Stimulated activated CD4-positive, alpha-beta T cell treated with anti-CD3 and anti-CD28 coated beads, Interleukin-12 subunit alpha, Interleukin-12 subunit beta, amount 100 ng/mL, for 4 hours (primary cell): ENCODE data around the gene NAT16.
"Not testable (repeated sequence)": the region's sequence is repeated elsewhere in the genome, so short reads cannot be mapped to it uniquely, and the experiment has no call there.

Experiments
- DNase-seq: peaks from one replicate; pipeline ENCODE4 v3.0.0-alpha.2; 2020

The NAT16 gene

DNA sequence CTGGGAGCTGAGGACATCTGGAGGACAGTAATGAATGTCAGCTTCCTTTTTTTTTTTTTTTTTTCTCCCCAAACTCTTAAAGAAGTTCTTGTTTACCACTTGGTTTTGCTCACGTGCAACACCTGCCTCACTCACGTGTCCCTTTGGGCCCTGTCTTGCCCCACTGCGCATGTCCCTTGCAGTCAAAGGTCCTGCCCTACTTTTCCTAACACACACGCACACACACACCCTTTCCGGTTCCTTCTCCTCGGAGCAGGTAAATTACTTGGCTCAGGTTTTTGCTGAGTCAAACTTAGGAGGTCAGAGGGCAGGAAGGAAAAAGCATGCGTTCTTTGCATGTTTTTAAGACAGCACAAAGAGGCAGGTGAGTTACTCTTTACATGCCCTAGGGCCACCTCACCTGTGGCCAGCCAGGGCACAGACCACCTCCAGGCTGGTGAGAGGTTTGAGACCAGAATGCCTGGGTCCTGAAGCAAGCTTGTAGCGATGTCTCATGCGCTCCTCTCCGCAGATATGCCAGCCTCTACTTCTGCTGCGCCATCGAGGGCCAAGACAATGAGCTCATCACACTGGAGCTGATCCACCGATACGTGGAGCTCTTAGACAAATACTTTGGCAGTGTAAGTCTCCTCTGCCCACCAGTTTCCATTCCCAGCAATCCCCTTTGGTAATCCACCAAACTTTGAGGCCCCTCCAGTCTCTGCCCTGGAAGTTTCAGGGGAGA is 23.1 kb downstream of the NAT16 start:
- no peak for DNase-seq

DNA sequence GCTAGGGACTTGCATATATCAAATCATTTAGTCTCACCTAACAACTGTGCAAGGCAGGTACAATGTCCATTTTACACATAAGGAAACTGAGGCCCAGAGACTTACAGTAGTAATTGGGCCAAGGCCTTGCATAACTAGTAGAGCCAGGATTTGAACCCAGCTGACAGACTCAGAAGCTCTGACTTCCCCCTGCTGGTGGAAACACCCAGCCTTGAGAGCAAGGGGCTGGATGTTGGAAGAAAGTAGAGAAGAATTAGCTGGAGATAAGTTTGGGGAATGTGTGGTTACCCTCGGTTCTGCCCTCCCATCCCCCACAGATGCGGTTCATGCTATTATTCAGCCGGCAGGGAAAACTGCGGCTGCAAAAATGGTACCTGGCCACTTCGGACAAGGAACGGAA is 23.8 kb downstream of the NAT16 start:
- DNase-seq = no peak

DNA sequence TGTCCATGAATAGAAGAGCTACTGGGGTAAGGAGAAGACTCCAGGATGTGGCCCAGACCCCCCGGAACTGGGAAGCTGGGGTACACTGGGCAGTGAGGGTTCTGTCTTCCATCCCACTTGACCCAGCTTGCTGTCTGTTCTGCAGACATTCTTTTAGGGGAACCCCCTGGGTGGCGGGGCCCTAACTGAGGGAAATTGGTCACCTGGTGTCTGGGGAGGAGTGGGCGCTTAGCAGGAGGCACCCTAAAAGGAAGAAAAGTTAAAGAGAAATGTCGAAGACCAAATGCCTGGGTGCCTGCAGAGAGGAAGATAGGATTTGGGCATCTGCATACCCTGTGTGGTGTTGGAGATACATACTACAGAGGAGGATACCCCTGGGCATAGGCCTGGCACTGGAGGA is 24.8 kb downstream of the NAT16 start:
- no peak for DNase-seq

DNA sequence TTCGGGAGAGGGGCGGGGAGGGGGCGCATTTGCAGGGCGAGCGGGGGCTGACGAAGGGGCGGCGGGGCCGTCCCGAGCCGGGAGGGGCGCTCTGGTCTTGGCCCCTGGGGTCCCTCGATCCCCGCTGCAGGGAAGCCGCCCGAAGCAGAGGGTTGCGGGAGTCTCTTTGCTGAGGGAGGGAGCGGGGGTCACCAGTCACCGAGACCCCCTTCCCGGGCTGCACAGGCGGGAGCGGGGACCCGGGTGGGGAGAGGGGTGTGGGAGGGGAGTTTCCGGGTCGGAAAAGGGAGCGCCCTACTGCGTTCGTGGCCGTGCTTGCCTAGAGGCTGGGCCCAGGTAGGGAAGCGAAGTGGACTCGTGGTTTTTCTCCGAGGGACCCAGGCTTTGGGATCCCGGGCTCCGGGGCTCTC is 25.4 kb downstream of the NAT16 start:
- DNase-seq = no peak

DNA sequence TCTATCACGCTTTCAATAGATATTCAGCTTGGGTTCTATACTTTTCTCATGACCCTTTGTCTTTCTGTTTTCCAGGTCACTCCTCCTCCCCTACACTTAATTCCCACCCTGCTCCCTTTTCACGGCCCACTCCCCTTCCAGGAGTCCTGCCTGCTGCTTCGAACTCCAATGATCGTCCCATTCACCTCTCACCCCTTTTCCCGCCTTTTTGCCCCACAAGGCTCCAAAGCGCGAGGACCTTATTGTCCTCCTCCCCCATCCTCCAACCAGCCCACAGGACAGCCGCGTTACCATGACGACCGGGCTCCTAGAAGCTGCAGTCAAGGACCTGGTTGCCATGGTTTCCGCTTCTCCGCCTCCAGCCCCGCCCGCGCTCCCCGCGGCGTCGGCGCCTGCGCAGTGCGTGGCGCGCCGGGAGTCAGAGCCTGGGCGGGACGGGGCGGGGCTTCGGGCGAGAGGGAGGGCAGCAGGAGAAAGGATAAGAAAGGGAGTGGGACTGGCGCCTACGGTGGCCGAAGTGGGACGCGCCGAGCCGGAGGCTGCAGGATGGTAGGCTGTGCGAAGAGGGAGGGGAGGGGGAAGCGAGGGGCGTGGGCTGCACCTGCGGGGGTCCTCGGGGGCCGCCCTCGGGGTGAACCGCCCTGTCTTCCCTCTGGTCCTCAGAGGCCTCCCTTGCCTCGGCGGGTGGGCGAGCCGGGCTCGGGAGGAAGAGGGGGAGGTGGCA is 26.0 kb downstream of the NAT16 start, which contains the start of gene AP1S1:
Gene AP1S1 (plus strand): TSS at position 508 of the 724 bp plus-strand sequence. CDS start 39 bp downstream, at position 547.
- DNase-seq = peak; percentile 94

DNA sequence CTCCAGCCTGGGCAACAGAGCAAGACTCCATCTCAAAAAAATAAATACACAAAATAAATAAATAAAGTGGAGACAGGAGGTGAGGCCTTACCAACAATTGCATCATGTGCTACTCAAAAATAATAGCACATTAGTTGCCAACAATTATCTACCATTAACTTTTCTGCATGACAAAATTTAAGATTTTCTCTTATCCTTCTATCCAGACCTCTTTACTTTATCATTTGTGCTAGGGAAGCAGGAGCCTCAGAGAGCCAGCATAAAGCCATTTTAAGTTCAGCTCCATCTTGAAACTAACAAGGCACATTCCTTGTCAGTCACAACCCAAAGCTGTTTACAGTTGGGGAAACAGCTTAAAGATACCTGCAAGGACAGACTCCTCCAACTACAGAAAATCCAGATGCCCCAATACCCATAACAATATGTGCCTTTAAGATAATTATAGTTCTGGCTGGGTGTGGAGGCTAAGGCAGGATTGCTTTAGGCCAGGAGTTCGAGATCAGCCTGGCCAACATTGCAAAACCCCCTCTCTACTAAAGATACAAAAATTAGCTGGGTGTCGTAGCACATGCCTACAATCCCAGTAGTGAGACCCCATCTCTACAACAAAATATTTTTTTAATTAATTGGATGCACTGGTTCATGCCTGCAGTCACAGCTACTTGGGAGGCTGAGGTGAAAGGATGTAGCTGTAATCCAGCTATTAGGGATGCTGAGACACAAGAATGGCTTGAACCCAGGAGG is 28.0 kb downstream of the NAT16 start:
- no peak for DNase-seq

DNA sequence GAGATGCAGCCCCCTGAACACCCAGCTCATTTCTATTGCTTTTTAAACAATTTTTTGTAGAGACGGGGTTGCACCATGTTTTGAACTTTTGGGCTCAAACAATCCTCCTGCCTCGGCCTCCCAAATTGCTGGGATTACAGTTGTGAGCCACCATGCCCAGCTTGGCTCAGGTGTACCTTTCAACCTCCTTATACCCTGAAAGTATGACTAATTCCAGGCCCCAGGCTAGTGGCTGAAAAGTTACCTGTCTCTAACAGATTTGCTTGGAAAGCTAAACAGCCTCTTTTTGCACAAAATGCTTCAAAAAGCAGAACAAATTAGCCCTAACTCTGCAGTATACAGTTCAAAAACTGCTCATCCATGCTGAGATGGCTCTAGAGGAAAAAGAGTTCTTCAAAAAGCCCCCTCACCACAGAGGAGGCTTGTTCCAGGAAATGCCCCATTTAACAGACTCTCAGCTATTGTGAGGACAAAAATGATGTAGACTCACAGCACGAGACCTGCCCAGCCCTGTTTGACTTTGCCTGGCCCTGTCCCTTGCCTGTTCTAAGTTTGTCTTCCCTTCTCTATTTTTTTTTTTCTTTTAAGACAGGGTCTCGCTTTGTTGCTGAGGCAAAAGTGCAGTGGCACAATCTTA is 39.2 kb downstream of the NAT16 start:
- DNase-seq = no peak

DNA sequence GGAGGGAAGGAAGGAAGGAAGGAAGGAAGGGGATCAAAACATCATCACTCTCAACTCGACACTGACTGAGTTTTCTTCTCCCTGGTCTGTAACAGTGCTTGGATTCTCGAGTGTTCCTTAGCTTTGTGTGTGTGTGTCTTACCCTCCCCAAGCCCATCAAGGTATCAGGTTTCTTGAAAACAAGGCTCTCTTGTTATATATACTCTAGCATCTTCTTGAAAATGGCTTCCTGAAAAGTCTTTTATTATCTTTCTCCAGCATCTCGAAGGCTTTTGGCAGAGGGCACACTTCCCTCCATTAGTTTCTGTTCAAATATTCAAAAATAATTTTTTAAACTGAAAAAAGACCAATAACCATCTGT is 39.8 kb downstream of the NAT16 start:
- no peak for DNase-seq

DNA sequence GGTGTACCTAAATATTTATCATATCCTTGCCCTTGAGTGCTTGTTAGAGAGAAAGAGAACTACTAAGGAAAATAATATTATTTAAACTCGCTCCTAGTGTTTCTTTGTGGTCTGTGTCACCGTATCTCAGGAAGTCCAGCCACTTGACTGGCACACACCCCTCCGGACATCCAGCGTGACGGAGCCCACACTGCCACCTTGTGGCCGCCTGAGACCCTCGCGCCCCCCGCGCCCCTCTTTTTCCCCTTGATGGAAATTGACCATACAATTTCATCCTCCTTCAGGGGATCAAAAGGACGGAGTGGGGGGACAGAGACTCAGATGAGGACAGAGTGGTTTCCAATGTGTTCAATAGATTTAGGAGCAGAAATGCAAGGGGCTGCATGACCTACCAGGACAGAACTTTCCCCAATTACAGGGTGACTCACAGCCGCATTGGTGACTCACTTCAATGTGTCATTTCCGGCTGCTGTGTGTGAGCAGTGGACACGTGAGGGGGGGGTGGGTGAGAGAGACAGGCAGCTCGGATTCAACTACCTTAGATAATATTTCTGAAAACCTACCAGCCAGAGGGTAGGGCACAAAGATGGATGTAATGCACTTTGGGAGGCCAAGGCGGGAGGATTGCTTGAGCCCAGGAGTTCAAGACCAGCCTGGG is 41.8 kb downstream of the NAT16 start:
- DNase-seq = peak; percentile 78

DNA sequence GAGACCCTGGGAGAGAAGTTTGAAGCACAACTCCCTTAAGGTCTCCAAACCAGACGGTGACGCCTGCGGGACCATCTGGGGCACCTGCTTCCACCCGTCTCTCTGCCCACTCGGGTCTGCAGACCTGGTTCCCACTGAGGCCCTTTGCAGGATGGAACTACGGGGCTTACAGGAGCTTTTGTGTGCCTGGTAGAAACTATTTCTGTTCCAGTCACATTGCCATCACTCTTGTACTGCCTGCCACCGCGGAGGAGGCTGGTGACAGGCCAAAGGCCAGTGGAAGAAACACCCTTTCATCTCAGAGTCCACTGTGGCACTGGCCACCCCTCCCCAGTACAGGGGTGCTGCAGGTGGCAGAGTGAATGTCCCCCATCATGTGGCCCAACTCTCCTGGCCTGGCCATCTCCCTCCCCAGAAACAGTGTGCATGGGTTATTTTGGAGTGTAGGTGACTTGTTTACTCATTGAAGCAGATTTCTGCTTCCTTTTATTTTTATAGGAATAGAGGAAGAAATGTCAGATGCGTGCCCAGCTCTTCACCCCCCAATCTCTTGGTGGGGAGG is 42.4 kb downstream of the NAT16 start:
- DNase-seq = no peak

DNA sequence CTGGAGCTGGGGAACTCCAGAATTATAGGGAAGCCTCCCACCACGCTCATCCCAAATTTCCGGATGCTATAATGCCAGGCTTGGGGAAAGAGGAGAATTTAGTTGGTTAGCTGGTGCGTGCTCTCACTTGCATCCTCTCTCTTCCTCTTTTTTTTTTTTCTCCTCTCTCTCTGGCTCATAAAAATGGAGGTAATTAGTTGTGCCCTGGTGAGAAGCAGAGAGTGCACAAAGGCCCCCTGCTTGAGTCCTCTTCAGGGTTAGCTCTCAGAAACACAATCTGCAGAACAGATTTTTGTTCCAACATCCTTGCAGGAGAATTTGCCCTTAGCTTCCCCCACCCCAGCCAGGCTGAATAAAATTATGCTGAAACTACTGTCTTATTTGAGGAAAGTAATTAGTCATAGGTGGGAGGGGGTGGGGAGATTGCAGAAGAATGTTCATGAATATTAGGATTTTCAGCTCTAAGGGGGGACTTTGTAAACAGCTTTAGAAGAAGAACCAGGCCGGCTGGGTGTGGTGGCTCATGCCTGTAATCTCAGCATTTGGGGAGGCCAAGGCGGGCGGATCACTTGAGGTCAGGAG is 45.6 kb downstream of the NAT16 start:
- DNase-seq = no peak

DNA sequence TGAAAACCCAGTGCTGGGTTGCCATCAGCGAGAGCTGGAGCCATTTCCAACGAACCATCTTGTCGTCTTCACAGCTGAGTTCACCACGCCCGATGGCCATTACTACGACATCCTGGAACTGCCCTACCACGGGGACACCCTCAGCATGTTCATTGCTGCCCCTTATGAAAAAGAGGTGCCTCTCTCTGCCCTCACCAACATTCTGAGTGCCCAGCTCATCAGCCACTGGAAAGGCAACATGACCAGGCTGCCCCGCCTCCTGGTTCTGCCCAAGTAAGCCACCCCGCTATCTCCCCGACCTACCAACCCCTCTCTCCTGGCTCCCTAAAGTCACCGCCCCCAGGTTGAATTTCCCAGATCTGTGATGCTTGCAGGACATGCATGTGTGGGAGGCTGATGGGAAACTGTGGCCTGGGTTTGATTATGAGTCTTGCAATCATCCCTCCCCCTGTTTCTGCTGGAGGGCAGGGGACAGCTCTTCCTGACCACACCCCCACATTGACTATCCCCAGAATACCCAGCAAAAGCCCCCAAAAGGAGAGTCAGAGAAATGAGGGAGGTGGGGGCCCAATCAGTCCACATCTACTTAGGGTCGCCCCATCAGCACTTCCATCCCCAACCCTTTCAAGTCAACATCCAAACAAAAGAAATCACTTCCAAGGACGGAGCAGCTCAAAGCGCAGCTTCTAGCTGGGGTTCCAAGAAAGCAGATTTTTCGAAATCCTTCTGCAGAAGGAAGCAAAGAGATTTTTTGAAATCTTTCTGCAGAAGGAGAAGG is 46.3 kb downstream of the NAT16 start:
- DNase-seq = no peak

DNA sequence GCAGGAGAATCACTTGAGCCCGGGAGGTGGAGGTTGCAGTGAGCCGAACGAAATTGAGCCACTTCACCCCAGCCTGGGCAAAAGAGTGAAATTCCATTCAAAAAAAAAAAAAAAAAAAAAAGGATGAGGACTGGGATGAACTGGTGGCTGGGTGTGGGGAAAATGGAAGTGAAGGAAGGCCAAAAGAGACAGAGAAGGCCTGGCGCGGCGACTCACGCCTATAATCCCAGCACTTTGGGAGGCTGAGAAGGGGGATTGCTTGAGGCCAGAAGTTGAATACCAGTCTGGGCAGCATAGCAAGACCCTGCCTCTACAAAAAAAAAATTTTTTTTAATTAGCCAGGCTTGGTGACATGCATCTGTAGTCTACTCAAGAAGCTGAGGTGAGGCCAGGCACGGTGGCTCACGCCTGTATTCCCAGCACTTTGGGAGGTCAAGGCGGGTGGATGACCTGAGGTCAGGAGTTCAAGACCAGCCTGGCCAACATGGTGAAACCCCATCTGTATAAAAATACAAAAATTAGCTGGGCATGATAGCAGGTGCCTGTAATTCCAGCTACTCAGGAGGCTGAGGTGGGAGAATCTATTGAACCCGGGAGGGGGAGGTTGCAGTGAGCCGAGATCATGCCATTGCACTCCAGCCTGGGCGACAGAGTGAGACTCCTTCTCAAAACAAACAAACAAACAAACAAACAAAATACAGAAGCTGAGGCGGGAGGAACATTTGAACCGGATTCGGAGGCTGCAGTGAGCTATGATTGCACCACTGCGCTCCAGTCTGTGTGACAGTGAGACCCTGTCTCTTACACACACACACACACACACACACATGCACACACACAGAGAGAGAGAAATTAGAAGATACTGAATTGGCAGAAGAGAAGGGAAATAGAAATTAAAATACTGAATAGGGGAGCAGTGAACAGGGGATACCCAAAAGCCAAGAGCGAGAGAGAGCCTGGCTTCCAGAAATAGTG is 47.2 kb downstream of the NAT16 start:
- DNase-seq = not testable (repeated sequence)

DNA sequence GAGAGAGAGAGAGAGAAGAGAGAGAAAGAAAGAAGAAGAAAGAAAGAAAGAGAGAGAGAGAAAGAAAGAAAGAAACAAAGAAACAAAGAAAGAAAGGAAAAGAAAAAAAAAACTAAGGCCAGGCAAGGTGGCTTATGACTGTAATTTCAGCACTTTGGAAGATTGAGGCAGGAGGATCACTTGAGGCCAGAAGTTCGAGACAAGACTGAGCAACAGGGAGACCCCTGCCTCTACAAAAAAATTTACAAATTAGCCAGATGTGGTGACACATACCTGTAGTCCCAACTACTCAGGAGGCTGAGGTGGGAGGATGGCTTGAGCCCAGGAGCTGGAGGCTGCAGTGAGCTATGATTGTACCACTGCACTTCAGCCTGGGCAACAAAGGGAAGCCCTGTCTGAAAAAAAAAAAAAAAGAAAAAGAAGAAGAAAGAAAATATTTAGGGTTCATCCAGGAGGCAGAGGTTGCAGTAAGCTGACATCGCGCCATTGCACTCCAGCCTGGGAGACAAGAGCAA is 50.4 kb downstream of the NAT16 start:
- no peak for DNase-seq

DNA sequence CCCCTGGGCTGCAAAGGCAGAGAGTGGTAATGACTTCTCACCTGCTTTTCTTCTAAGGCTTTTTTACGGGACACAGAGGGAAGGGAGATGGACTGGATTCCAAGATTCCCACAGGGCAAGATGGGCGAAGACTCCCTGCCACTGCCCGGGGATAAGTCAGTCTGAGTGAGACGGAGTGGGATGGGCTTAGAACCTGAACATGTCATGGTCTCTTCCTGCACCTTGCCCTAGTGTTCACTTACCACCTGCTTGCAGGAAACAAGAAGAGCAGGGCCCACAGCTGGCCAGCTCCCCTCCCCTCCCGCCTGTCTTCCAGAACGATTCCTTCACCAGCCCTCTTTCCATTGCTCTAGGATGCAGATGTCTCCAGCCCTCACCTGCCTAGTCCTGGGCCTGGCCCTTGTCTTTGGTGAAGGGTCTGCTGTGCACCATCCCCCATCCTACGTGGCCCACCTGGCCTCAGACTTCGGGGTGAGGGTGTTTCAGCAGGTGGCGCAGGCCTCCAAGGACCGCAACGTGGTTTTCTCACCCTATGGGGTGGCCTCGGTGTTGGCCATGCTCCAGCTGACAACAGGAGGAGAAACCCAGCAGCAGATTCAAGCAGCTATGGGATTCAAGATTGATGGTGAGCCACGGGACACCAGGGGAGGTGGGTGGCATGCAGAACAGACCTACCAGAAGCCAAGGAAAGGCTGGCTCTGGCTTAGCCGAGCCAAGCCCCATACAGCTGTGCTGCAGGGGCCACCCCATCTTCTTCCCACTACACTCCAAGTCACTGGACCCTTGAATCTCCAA is 51.9 kb downstream of the NAT16 start:
- no peak for DNase-seq

DNA sequence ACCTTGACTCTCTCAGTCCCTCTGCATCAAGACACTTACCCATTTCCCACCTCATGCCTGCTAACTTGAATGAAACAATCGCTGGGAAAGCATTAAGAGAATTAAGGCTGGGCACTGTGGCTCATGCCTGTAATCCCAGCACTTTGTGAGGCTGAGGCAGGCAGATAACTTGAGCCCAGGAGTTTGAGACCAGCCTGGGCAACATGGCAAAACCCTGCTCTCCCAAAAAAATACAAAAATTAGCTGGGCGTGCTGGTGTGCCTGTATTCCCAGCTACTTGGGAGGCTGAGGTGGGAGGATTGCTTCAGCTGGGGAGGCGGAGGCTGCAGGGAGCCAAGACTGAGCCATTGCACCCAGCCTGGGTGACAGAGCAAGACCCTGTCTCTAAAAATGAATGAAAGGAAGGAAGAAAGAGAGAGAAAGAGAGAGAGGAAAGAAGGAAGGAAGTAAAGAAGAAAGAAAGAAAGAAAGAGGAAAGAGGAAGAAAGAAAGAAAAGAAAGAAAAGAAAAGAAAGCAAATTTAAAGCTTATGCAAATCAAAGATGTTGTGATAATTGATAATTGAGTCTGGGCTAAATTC is 52.5 kb downstream of the NAT16 start:
- DNase-seq = no peak

DNA sequence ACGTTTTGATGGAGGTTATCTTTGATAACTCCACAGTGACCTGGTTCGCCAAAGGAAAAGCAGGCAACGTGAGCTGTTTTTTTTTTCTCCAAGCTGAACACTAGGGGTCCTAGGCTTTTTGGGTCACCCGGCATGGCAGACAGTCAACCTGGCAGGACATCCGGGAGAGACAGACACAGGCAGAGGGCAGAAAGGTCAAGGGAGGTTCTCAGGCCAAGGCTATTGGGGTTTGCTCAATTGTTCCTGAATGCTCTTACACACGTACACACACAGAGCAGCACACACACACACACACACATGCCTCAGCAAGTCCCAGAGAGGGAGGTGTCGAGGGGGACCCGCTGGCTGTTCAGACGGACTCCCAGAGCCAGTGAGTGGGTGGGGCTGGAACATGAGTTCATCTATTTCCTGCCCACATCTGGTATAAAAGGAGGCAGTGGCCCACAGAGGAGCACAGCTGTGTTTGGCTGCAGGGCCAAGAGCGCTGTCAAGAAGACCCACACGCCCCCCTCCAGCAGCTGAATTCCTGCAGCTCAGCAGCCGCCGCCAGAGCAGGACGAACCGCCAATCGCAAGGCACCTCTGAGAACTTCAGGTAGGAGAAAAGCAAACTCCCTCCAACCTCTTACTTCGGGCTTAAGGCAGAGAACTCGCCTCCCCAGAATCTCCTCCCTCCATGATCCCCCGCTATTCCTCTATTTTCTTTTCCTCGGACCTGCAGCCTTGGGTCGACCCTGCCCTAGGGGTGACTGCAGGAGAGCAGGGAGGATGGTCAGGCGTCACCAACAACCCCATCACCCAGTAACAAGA is 53.2 kb downstream of the NAT16 start, which contains the start of gene SERPINE1:
Gene SERPINE1 (plus strand): TSS at position 454 of the 809 bp plus-strand sequence. CDS start 1,290 bp downstream, outside the sequence.
- no peak for DNase-seq
